Measurements from ENCODE around the gene SCRN2. TPM values are rescaled to one million over a fixed set of nuclear protein-coding genes. Genes with fewer than 3 reads are reported as not detected.

Gene SCRN2
- total RNA-seq, 1 donor from 2014 or later = 59.0 TPM

GRCh38 chr17:47807421-47807820 lies 33.7 kb downstream of the SCRN2 start:
- no peak for TF ChIP-seq CTCF (IDR thresholded peaks at IDR 0.05; ENCODE audit: unreplicated experiment)
- Mint-ChIP-seq H3K4me1 (ENCODE audit: low read depth) (peaks cover 30% of the 10 kb centered on the region), H3K27me3 (peaks cover 22% of the 10 kb centered on the region), H3K36me3 (ENCODE audit: insufficient read depth) (peaks cover 9% of the 10 kb centered on the region), H3K9me3 (ENCODE audit: low read depth) (no peaks in the 10 kb centered on the region), H3K27ac (no peak overlapping the region), H3K4me3 (ENCODE audit: low read depth) (no peak overlapping the region)
- DNase-seq (ENCODE audit: low spot score, unreplicated experiment) = no peak

GRCh38 chr17:47806913-47807255 lies 34.2 kb downstream of the SCRN2 start:
- Mint-ChIP-seq H3K9me3 (ENCODE audit: low read depth) (no peaks in the 10 kb centered on the region), H3K36me3 (ENCODE audit: insufficient read depth) (peaks cover 8% of the 10 kb centered on the region), H3K4me1 (ENCODE audit: low read depth) (peaks cover 27% of the 10 kb centered on the region), H3K4me3 (ENCODE audit: low read depth) (no peak overlapping the region), H3K27me3 (peaks cover 25% of the 10 kb centered on the region), H3K27ac (no peak overlapping the region)
- DNase-seq (ENCODE audit: low spot score, unreplicated experiment) = no peak
- TF ChIP-seq CTCF (IDR thresholded peaks at IDR 0.05; ENCODE audit: unreplicated experiment) = no peak

GRCh38 chr17:47806026-47806912 lies 34.8 kb downstream of the SCRN2 start:
- Mint-ChIP-seq H3K36me3 (ENCODE audit: insufficient read depth) (peaks cover 8% of the 10 kb centered on the region), H3K27me3 (peaks cover 30% of the 10 kb centered on the region), H3K9me3 (ENCODE audit: low read depth) (no peaks in the 10 kb centered on the region), H3K4me1 (ENCODE audit: low read depth) (peaks cover 21% of the 10 kb centered on the region), H3K27ac (no peak overlapping the region), H3K4me3 (ENCODE audit: low read depth) (no peak overlapping the region)
- no peak for TF ChIP-seq CTCF (IDR thresholded peaks at IDR 0.05; ENCODE audit: unreplicated experiment)
- no peak for DNase-seq (ENCODE audit: low spot score, unreplicated experiment)

GRCh38 chr17:47804461-47804860 lies 36.6 kb downstream of the SCRN2 start:
- no peak for DNase-seq (ENCODE audit: low spot score, unreplicated experiment)
- H3K36me3 Mint-ChIP-seq (ENCODE audit: insufficient read depth) = peaks cover 5% of the 10 kb centered on the region
- H3K27ac Mint-ChIP-seq = no peak overlapping the region
- H3K27me3 Mint-ChIP-seq = peaks cover 39% of the 10 kb centered on the region
- no peaks in the 10 kb centered on the region for H3K9me3 Mint-ChIP-seq (ENCODE audit: low read depth)
- H3K4me1 Mint-ChIP-seq (ENCODE audit: low read depth) = peaks cover 3% of the 10 kb centered on the region
- TF ChIP-seq CTCF (IDR thresholded peaks at IDR 0.05; ENCODE audit: unreplicated experiment) = no peak
- no peak overlapping the region for H3K4me3 Mint-ChIP-seq (ENCODE audit: low read depth)

- Mint-ChIP-seq H3K9me3 (ENCODE audit: low read depth) (no peaks in the 10 kb centered on the region), H3K27me3 (peaks cover 39% of the 10 kb centered on the region), H3K4me3 (ENCODE audit: low read depth) (no peak overlapping the region)
These were observed 37.3 kb downstream of the SCRN2 start for GRCh38 chr17:47803751-47804150.

More at GRCh38 chr17:47803751-47804150, 37.3 kb downstream of the SCRN2 start:
- no peak for DNase-seq (ENCODE audit: low spot score, unreplicated experiment)
- no peak overlapping the region for H3K27ac Mint-ChIP-seq
- no peak for TF ChIP-seq CTCF (IDR thresholded peaks at IDR 0.05; ENCODE audit: unreplicated experiment)
- no peaks in the 10 kb centered on the region for H3K4me1 Mint-ChIP-seq (ENCODE audit: low read depth)
- peaks cover 5% of the 10 kb centered on the region for H3K36me3 Mint-ChIP-seq (ENCODE audit: insufficient read depth)
